Adrenal gland (tissue), 12 donors: ENCODE data around the gene PRDM15. TPM values are rescaled to one million over a fixed set of nuclear protein-coding genes. Genes with fewer than 3 reads are reported as not detected.

ENCODE experiments used
- DNase-seq, 7 donors: peaks; one replicate each; pipeline ENCODE4 v3.0.0-alpha.2; 2019 to 2020
- H3K27ac ChIP-seq, 5 donors: fragments of 200-600 bp; sonication (generic) in 4 of 5; 1 replicate in 3 of 5; 2 replicates in 2 of 5; pipeline versions ENCODE4 v1.5.1 to v1.8.0; 2016 to 2020; ENCODE audit warnings: mild to moderate bottlenecking in 1 of 5
- H3K27me3 ChIP-seq: fragments of 200-600 bp; 2 replicates; pipeline ENCODE4 v1.8.0; 2021
- H3K36me3 ChIP-seq, 2 donors: fragments of 200-600 bp; replicated peaks in 1 of 2; 1 replicate in 1 of 2; 2 replicates in 1 of 2; pipeline versions ENCODE4 v1.5.1 to v1.8.0; 2018 to 2022
- H3K4me1 ChIP-seq, 2 donors: fragments of 200-600 bp; replicated peaks in 1 of 2; 1 replicate in 1 of 2; 2 replicates in 1 of 2; pipeline versions ENCODE4 v1.5.1 to v1.8.0; 2018 to 2021
- H3K4me3 ChIP-seq, 4 donors: fragments of 200-600 bp; sonication (generic) in 3 of 4; one replicate each; pipeline ENCODE4 v1.5.1; 2016 to 2018
- H3K9me3 ChIP-seq, 3 donors: fragments of 200-600 bp; sonication (generic) in 1 of 3; replicated peaks in 1 of 3; 1 replicate in 2 of 3; 2 replicates in 1 of 3; pipeline versions ENCODE4 v1.5.1 to v1.8.0; 2016 to 2021
- CTCF ChIP-seq, 6 experiments: fragments of 450-650 bp in 4 of 6; fragments of 200-600 bp in 2 of 6; sonication (generic) in 1 of 6; IDR thresholded peaks; 1 replicate in 5 of 6; 2 replicates in 1 of 6; pipeline versions ENCODE4 v1.5.1 to v1.8.0; 2016 to 2021; ENCODE audit warnings: antibody characterized with exemption in 6 of 6, mild to moderate bottlenecking in 2 of 6, moderate library complexity in 1 of 6
- POLR2A ChIP-seq, 2 donors: fragments of 450-650 bp; IDR thresholded peaks; one replicate each; pipeline ENCODE4 v1.6.1; 2017; ENCODE audit warnings: antibody characterized with exemption in 2 of 2, mild to moderate bottlenecking in 2 of 2, moderate library complexity in 1 of 2
- WGBS, 4 donors: extraction: QIAGEN DNeasy Blood & Tissue Kit in 2 of 4; methylation state at CpG; one replicate each; pipeline versions ENCODE4 v1.1.5 to v1.1.7; 2013 to 2017; 5-methylcytosine and 5-hydroxymethylcytosine counted together
- intact Hi-C, 2 donors: fragments of 100-400 bp; cut with DNase I; formaldehyde crosslinking; loops; one replicate each; pipeline versions ENCODE4 v1.14.1 to v1.15.0; 2022 to 2023
- polyA plus RNA-seq, 3 donors: library from polyadenylated mRNA; stranded (reverse); fragments of 200-250 nt in 2 of 3; fragments of 350-450 nt in 1 of 3; fragmentation: Illumina TruSeq in 1 of 3; extraction: RNeasy Lipid Tissue Mini Kit (QIAGEN cat#74804) in 1 of 3; gene quantifications; one replicate each; pipeline ENCODE4 v1.2.3, GENCODE V29; 2013 to 2014
- total RNA-seq, 9 donors: library from RNA; depleted of rRNA in 4 of 9; stranded (reverse); fragments of >200 nt in 4 of 9; fragments of 120-200 nt in 1 of 9; fragmentation: NEBNext Ultra II Directional in 1 of 9; extraction: Animal tissue kit (Norgen Biotek cat#: 25700) in 1 of 9; gene quantifications; one replicate each; pipeline versions ENCODE4 v1.1.0 to v1.2.4, GENCODE V29; 2013 to 2023
- donor health status: healthy with polysubstance abuse.
- donor health status: Bipolar disorder and iron deficiency.
- donor health status: DM: yes; HTN: yes; CAD: no.
- donor health status: DM: no; HTN: no; CAD: no.
- donor health status: DM: no; HTN: no; CAD: no.
- donor health status: DM: yes; HTN: yes; CAD: no.

Gene PRDM15
- total and polyA plus RNA-seq, 12 donors, result 2.9 to 6.7 (median 4.0) TPM

- no peak for TF ChIP-seq CTCF (IDR thresholded peaks at IDR 0.05)
- peak; percentile 19 to 39 for TF ChIP-seq POLR2A (IDR thresholded peaks at IDR 0.05)
- intact Hi-C loops, result loop anchor here in 1 of 2 donors (10.0 kb wide), 1 partner anchor 63 kb away; no protein-coding TSS in a partner anchor
Measured at GRCh38 chr21:41877901-41878830, 978 bp downstream of the PRDM15 start.

GRCh38 chr21:41876928-41877652 is 2.1 kb downstream of the PRDM15 start:
- intact Hi-C loops, result loop anchor here in 1 of 2 donors (10.0 kb wide), 1 partner anchor 62 kb away; no protein-coding TSS in a partner anchor
- H3K27me3 ChIP-seq, result no peaks in the 10 kb centered on the region
- peaks cover 6 to 16% of the 10 kb centered on the region in 2 donors for H3K4me1 ChIP-seq
- H3K4me3 ChIP-seq, result peak overlapping the region in 1 of 4 donors; percentile 94
- peak overlapping the region in 2 of 5 donors; percentile 68 to 100 for H3K27ac ChIP-seq
- no peak for TF ChIP-seq CTCF (IDR thresholded peaks at IDR 0.05)
- TF ChIP-seq POLR2A (IDR thresholded peaks at IDR 0.05), result no peak
- WGBS, 4 donors, result 86 to 90% (median 87%) methylated on average over 10 to 11 of the region's 11 CpGs
- no peak for DNase-seq
- H3K36me3 ChIP-seq, result no peaks in the 10 kb centered on the region
- H3K9me3 ChIP-seq, result no peaks in the 10 kb centered on the region

More at GRCh38 chr21:41877901-41878830, 978 bp downstream of the PRDM15 start:
- Histone ChIP-seq H3K27me3 (no peaks in the 10 kb centered on the region), H3K27ac (peak overlapping the region in 3 of 5 donors; percentile 28 to 100 (median 68)), H3K4me3 (peak overlapping the region in 3 of 4 donors; percentile 62 to 94 (median 77)), H3K9me3 (no peaks in the 10 kb centered on the region), H3K4me1 (peaks cover 6 to 16% of the 10 kb centered on the region in 2 donors), H3K36me3 (no peaks in the 10 kb centered on the region)
- peak in 6 of 7 donors; percentile 48 to 76 (median 61) for DNase-seq
- WGBS, 4 donors, result 0 to 2% (median 1%) methylated on average over 18 to 48 of the region's 48 CpGs

- H3K9me3 ChIP-seq, result no peaks in the 10 kb centered on the region
- no peak overlapping the region for H3K4me3 ChIP-seq
- no peaks in the 10 kb centered on the region for H3K36me3 ChIP-seq
- intact Hi-C loops, result loop anchor here in 1 of 2 donors (10.0 kb wide), 1 partner anchor 62 kb away; no protein-coding TSS in a partner anchor
- no peak for TF ChIP-seq CTCF (IDR thresholded peaks at IDR 0.05)
- no peak for TF ChIP-seq POLR2A (IDR thresholded peaks at IDR 0.05)
- H3K27ac ChIP-seq, result no peak overlapping the region
- H3K27me3 ChIP-seq, result no peaks in the 10 kb centered on the region
- DNase-seq, result no peak
- peaks cover 6 to 16% of the 10 kb centered on the region in 2 donors for H3K4me1 ChIP-seq
- 84 to 98% (median 96%) methylated on average over 3 to 8 of the region's 8 CpGs for WGBS, 4 donors
Measured at GRCh38 chr21:41876396-41876795, 2.7 kb downstream of the PRDM15 start.

GRCh38 chr21:41875086-41875485 is 4.1 kb downstream of the PRDM15 start:
- H3K9me3 ChIP-seq, result no peaks in the 10 kb centered on the region
- no peak overlapping the region for H3K27ac ChIP-seq
- no peaks in the 10 kb centered on the region for H3K27me3 ChIP-seq
- TF ChIP-seq CTCF (IDR thresholded peaks at IDR 0.05) (no peak), POLR2A (IDR thresholded peaks at IDR 0.05) (no peak)
- H3K4me1 ChIP-seq, result peaks cover 6 to 13% of the 10 kb centered on the region in 2 donors
- intact Hi-C loops, result loop anchor here in 1 of 2 donors (10.0 kb wide), 1 partner anchor 60 kb away; no protein-coding TSS in a partner anchor
- no peak overlapping the region for H3K4me3 ChIP-seq
- DNase-seq, result no peak
- 96 to 98% (median 97%) methylated on average over 6 to 8 of the region's 8 CpGs for WGBS, 4 donors
- H3K36me3 ChIP-seq, result no peaks in the 10 kb centered on the region
